ENCODE results near the gene STX2. TPM values are rescaled to one million over a fixed set of nuclear protein-coding genes. Genes with fewer than 3 reads are reported as not detected.

STX2 gene
- polyA plus RNA-seq, 12 donors, result 9.3 to 34.5 (median 21.5) TPM; not detected in 1

Other genes starting within 250 kb of the STX2 start
- 1 to 10 TPM in 9 of 12 donors, under 1 TPM in 2, not detected in 1; 0.55 to 6.5 (median 1.6) TPM for gene RIMBP2, start 123.0 kb downstream of the STX2 start, polyA plus RNA-seq (ENCODE audit: insufficient read length in 12 of 12)
- gene RAN, start 32.8 kb upstream of the STX2 start, polyA plus RNA-seq (ENCODE audit: insufficient read length in 12 of 12), result 100 to 1,000 TPM in 11 of 12 donors, not detected in 1; 202 to 513 (median 377) TPM
- gene ADGRD1, start 114.7 kb upstream of the STX2 start, polyA plus RNA-seq (ENCODE audit: insufficient read length in 12 of 12), result 10 to 100 TPM in 7 of 12 donors, 1 to 10 TPM in 4, not detected in 1; 5.5 to 37.3 (median 11.8) TPM